Activated T-cell treated with anti-CD3 and anti-CD28 coated beads for 1 hour (primary cell): ENCODE data around the gene NRCAM.

Source experiments
- DNase-seq: peaks from one replicate; pipeline ENCODE4 v3.0.0-alpha.2; 2020; ENCODE audit warnings: low read depth

The NRCAM gene

DNA sequence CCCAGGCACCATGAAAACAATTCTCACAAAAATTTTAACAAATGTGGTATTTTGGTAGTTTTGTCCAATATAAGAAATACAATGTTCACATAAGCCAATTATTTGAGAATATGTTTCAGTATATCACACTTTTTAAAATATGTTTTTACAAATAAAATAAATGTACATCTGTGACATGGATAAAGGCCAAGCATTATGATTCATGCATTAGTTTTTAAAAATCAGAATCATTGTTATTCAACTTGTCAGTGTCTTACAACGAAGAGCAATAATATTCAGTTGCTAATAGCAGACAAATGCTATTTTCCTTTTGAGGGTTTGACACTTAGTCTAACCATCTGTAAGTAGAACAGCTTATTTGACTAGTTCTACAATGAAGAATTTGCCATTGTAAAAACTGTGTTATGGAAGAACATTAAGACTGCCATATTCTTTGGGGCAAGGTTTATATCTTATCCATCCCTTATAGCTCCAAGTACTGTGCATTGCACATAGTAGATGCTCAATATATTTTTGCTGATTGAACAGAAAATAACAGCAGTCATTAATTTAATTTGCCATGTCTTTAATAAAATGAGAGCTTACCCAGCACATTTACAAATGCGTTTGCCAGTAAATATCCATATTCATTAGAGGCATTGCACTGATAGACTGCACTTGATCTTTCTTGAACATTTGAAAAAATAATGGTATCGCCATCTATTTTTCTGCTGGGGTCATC, 258.7 kb downstream of the NRCAM start:
- no peak for DNase-seq

DNA sequence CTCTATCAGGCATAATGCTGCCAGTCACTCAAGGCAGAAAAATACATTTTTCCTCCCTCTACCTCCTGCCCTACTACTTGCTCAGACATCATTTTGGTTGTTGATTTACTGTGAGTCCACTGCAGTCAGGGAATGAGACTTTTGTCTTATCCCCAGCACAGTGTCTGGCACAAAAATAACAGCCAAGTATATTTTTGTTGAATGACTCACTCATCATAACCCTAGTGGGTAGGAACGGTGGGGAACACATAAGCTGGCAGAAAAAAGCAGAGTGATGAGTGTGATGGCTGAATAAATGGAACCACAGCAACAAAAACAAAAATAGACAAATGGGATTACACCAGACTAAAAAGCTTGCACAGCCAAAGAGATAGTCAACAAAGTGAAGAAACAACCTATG, 260.2 kb downstream of the NRCAM start:
- no peak for DNase-seq

DNA sequence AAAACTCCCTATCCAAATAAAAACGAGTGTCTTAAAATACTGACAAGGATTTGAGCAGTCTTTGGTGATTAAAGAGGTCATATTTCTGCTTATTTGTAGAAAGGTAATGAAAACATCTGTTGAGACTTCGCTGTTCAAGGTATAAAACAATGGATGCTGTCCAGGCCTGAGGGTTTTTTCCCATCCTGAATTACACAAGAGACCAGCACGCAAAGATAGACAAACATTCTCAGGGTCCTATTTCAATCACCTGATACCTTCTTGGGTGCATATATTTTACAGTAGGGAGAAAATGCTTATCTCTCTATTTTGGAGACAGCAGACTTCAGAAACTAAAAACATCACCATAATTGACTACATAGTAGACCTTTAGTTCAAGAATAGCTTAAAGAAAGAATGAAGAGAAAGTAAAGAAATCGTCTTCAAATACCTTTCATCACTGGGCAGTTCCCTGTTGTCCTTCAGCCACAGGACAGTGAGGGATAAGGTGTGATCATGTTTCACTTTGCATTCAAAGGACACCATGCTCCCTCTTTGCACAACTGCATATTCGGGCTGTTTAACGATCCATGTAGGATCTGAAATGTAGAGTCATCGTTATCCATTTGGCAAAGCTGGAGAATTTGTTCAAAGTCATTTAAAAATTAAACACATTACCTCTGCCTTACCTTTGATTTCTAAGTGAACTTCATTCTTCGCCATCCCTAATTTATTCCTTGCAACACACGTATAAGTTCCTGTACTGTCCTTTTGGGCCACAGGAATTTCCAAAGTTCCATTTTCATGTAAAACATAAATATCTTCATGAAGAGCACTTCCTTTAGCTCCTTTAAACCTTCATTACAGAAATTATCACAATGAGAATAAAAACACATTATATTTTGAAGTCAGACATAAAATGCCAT, 262.4 kb downstream of the NRCAM start:
- no peak for DNase-seq

DNA sequence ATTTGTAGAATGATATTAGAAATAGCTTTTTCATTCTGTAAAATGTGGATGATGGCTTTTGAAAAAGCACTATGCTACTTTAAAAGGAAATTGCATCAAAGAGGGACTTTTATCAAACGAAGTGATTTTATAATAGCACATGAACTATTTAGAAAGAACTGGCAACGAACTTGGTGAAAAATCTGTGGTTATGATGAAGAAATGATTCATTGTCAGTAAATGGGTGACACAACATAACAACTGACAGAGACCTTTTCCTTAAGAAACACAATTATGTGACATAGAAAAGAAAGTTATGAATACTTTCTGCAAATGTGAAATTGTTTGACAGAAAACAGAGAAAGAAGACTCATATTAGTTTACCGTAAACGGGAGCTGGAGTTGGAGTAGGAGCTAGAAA, 265.3 kb downstream of the NRCAM start:
- no peak for DNase-seq

DNA sequence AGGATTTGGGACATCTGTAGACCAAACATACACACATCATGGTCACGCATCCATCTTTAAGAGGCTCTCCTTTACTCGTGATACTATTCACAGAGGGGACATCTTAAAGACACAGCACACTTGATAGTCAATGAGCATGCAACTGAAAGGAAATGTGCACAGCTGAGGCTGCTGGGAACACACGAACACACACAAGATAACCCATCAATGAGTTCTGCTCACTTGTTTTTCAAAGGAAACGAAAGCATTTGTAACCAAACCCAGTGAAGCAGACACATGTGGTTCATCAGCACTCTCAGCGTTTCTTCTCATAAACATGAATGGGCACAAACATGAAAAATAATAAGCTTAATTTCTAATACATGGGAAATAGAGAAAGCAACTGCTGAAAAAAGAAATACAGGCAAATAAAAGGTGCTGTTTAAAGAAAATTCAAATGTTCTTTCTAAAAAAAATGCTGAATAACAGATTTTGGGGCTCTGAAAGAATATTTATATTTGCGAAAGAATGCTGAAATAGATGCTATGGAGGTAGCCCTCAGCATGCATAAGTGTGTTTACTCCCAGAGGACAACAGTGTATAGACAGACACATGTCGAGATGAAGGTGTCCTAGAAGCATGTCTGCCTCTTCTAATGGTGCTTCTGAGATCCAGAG, 266.4 kb downstream of the NRCAM start:
- DNase-seq = no peak

DNA sequence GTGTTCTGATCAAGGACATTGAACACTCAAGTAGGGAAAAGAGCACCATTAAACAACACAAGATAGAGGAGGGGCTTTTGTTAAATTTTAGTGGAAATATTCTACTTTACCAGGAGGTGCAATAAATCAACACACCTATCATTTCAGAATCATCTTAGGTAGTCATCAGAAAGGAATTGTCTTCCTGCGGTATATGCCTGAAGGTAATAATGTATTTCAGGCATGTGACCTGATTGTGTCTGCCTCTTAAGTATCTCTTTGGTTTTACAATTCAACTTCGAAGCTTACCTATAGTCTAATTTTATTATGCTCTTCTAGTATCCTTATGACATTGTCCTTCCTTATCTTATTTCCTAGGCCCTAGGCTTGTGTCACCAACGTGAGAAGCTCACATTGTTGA, 267.5 kb downstream of the NRCAM start:
- no peak for DNase-seq

DNA sequence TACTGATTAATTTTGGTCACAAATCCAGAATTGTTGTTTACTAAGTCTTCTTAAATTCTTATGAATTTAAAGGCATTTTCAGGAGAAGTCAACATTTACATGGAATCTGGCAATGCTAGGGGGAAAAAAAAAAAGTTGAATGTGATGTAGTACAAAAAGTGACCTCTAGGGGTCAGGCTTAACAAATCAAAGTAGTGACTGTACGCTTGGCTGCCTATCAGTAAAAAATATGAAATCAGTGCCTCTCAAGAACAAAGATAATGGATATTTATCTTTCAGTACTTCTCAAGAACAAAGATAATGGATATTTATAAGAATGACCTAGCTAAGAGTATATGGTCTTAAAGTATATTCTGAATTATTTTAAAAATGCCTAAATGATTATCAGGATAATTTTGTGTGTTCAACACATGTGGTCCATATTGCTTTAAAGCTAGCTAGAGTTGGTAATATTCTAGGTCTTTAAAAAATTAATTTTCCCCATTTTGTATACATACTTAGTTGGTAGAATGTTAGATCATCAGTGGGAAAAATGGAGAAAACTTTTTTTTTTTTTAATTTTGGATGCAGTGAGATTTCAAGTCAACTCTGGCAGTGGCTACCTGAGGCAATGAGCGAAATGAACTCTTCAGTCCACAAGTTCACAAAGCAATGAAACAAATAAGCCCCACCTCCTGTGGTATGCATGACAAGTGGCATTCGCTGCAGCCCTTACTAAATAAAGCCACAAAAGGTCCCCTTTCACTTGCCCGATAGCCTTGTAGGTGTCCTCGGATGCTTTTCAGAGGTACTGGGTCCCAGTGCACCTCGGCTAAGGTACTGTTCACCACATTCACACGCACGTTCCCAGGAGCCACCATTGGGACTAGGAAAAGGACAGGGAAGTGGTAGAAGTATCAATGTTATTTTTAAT, 274.9 kb downstream of the NRCAM start:
- DNase-seq = no peak

DNA sequence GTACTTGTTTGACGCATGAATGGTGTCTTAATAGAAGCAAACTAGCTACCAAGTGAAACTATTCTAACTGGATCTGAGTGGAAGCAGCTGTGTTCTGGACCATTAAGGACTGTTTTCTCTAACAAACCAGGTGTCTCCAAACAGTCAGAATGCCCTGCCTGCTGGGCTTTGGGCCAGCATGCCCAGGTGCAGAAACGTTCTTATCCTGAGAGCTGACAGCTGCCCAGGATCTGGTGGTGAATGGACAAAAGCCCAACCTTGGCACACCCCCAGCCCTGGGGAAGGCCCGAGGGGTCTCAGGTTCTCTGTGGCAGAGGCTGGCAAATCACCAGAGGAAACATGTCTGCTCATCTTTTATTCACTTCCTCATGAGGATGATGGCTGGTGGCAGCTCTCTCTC, 277.8 kb downstream of the NRCAM start:
- DNase-seq = no peak

DNA sequence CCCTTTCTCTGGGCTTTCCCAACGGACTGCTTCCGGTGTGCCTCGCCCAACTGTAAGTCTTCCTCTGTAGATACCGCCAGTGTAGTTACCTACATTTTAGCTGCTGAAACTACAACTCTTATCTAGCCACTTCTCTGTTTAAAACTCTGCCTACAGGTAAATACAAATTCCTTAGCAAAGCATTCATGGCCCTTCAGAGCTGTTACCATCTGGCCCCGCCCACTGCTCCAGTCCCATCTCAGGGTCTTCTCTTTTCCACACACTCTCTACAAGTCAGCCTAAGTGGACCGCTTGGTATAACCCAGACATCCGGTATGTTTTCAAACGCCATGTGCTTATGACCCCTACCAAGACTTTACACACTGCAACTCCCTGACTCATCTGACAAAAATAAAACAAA, 285.1 kb downstream of the NRCAM start:
- no peak for DNase-seq

DNA sequence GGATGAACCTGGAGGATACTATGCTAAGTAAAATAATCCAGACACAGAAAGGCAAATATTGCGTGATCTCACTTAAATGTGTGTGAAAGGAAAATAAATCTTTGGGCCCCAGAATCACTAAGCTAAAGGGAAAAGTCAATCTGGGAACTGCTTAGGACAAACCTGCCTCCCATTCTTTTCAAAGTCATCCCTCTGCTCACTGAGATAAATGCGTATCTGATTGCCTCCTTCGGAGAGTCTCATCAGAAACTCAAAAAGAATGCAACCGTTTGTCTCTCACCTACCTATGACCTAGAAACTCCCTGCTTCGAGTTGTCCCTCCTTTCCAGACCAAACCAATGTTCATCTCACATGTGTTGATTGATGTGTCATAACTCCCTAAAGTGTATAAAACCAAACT, 286.0 kb downstream of the NRCAM start:
- DNase-seq = no peak

DNA sequence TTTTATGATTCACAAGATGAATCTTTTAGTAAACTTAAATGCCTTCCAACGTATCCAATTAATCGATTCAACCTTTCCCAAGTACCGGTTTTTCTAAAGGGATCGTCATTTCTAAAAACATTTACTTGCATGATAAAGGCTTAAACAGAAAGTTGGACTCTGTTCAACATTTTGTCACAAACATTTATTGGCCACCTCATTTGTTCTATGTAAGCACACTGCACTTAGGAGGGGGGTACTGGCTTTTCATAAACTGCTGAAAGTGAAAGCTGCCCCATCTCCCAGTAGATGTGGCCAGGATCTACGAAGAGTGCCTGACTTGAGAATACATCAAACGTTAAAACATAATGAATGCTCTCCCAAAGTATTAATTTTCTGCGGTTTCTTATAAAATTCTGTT, 288.8 kb downstream of the NRCAM start:
- DNase-seq = no peak

DNA sequence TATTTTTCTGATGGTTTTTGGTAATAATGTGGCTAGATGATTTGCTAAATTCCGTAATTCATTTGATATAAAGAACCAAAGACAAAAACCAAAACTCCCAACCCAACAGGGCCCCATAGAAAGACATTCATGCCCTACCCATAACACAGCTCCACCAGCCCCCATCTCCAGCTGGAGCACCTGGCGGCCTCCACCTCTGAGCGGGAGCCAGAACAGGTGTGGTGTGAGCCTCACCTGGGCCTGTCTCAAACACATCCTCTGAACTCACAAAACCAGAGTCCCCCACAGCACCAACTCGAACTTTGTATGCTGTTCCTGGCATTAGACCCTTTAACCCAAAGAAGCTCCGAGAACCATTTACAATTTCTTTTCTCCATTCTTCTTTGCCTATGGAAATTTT, 289.5 kb downstream of the NRCAM start:
- no peak for DNase-seq

DNA sequence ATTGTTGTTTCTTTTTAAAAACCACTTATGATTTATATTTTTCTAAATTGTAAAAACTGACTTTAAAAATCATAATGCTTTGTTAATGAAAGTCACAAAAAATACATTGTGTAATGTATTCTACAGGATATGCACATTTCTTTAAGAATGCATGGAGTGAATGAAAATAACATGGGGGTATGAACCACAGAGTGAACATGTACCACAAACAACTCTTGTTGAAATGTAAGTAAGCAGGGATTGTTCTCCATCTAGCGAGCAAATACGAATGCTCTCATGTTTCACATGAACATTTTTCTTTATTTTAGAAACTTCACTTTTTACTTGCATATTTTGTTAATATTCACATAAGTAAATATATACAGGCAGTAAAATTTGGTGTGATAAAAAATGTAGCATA, 290.5 kb downstream of the NRCAM start:
- DNase-seq = no peak

DNA sequence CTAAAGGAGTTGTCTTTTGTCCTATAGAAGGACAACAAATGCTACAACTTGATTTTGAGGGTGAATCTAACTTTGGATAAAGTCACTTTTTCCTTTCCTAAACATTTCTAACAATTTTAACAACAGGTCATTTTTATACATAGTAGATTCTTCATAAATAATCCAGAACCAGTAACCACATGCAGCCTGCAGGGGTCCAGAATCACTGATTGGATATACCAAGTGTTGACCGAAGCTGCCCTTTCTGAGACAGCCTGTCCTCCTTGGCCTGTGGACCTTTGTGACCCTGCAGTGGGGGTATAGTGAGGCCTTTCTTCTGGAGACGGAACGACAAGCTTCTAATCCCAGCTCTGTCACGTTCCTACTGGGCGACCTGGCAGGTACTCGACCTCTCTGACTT, 291.3 kb downstream of the NRCAM start:
- no peak for DNase-seq

DNA sequence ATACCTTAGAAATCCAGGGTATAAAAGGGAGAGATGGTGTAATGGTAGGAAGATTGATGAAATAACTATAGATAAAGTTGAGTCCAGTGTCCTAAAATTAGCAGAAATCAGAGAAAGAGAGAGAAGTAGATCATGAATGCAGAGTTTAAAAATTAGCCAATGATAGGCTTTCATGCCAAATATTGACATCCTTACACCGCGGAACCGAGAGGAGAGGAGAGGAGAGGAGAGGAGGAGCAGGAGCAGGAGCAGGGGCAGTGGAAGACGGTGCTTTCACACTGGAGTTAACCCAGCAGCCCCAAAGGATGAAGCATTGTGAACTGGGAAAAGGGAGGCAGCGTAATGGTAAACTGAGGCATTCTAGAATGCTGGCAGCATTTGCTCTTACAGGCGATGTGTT, 291.9 kb downstream of the NRCAM start:
- DNase-seq = no peak

DNA sequence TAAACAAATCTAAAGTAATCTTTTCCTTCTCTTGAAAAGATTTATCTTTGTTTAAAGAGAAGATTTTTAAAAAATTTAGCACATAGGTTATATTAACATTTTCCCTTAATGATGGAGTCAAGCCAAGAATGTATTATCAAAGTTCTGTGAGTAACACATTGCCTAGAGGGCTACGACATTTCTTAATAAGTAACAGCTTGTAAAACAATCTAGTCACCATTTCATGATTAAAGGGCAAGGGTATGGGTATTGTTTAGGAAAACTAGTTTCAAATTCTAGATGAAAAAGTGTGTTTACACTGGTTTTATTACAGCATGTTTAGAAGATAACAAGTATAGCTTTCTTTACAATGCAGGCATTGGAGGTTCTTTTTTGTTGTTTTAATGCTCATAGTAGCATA, 297.5 kb downstream of the NRCAM start:
- no peak for DNase-seq

DNA sequence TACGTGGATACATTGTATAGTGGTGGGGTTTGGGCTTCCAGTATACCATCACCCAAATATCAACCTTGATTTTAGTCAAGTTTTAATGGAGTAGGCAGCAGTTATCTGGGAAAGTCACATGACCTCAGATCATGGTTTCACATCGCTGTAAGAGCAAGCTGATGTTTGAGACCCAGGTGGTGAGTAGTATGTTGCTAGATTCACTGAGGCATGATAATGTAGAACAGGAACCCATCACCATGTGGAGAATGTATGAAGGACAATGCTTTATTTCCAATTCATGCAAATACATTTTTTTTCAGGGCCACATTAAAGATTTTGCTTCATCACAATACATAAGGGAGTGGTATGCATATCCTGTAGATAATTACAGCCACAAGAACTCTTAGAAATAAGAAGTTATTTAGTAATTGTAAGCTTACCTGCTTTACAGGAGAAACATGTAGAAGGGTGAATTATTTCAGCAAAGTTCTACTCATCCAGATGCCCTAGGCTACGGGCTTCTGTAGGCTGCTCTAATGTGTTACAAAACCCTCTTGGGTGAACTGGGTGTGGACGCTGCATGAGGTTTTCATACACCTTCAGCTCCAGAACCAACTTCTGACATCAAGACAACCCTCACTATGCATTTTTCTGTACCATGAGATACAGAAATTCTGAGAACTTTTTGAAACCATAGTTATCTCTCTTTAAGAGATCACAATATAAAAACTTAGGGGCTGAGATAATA, 298.5 kb downstream of the NRCAM start:
- DNase-seq = no peak

DNA sequence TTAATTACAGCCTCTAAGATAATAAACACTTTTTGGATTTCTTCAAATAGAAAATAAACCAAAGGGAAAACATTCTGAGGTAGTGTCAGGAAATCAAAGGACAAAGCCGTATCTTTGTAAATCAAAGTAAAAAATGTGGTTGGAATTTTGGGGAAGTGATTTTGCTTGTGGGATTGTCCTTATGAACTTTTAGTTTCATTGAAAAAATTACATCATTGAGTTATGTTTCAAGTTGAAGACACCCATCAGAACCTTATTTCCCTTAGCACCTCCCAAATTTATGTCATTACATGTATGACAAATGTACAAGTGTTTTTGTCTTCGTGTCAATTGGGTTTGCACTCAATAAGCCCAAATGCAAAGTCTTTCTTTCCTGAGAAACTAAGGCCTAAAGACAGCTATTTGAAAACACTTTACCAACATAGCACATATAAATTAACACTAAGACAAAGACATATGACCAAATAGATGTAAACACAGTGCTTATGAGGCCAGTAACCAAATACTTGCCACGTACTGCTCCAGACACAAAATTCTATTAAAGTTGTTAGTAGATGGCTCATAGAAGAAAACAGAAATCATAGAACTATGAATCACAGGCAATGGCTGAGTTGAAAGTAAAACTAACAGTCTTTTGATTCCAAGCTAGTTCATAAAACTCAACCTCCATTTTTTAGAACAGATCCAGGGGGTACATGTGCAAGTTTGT, 299.2 kb downstream of the NRCAM start:
- no peak for DNase-seq

DNA sequence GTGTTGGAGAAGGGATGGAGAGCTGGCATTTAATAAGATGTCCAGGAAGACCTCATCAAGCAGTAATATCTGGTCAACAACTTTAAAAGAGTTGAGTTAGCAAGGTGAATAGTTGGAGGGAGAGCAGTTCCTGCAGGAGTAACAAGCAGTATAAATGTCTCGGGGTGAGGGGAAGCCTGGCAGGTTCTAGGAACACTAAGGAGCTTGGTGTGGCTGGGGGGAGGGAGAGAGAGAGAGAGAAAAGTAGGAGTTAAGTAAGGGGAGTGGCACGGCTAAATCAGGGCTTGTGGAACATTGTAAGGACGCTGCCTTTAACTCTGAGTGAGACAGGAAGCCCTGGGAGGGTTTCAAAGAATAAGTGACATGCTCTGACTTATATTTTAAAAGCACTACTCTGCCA, 304.0 kb downstream of the NRCAM start:
- no peak for DNase-seq

DNA sequence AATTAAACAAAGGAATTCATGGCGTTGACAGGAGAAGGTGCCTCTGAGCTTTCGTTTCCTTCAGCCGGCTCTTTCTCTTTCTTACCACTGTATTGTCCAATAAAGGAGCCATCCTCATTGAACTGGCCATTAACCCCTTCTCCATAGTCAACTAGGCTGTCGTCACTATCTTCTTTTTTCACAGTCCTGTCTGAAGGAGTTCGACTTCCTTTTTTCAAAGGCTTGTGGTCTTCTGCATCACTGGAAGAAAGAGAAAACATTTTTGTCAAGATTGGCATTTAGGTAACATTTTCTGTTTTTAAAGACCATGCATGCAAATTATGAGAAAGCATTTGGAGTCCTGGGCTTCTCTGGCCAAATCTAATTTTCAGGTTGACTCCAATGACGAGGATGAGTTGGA, 306.3 kb downstream of the NRCAM start:
- no peak for DNase-seq

DNA sequence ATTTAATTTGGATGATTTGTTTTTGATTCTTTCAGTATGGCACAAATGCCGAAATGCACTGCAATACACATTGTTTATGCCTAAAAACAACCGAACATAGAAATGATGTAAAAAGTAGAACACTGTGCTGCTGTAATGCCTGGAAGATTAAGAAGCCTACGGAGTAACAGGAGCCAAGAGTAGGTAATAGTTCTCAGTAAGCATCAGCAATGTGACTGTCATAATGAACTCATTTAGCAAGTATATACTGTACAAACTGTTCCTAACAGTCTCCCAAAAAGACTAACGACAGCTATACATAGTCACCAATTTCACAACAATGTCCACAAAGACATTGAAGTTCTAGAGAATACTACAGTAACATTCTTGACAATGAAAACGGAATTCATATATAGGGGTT, 307.1 kb downstream of the NRCAM start:
- no peak for DNase-seq
